AG04449 (cell line): Measurements from ENCODE around the gene CCAR1.
"Not testable (repeated sequence)": the region's sequence is repeated elsewhere in the genome, so short reads cannot be mapped to it uniquely, and the experiment has no call there.

Experiments
- CTCF ChIA-PET: fragments of 350-600 bp; formaldehyde crosslinking; extraction: SDS; loops from one replicate; lab custom pipeline; 2021; ENCODE audit warnings: antibody characterized with exemption; lab: Yijun Ruan, JAX
- POLR2A ChIA-PET: fragments of 400-600, 350-600 bp; formaldehyde crosslinking; extraction: SDS; loops from one replicate; lab custom pipeline; 2020; ENCODE audit warnings: antibody characterized with exemption, inconsistent platforms; lab: Yijun Ruan, JAX
- DNase-seq: peaks from one replicate; pipeline ENCODE4 v3.0.0-alpha.2; 2010; ENCODE audit warnings: low read depth, low spot score
- H3K4me3 ChIP-seq: 2 replicates; pipeline ENCODE4 v1.5.1; 2011; ENCODE audit warnings: low read depth, mild to moderate bottlenecking, control low read depth, low read length
- TF ChIP-seq, protein P1 (sequence below): IDR thresholded peaks from one replicate; pipeline ENCODE4 v1.5.1; 2011; ENCODE audit warnings: mild to moderate bottlenecking, moderate library complexity, low read length, control low read depth, inconsistent platforms; ENCODE audit not compliant: insufficient read depth; ENCODE audit errors: missing control alignments

CCAR1 gene

DNA sequence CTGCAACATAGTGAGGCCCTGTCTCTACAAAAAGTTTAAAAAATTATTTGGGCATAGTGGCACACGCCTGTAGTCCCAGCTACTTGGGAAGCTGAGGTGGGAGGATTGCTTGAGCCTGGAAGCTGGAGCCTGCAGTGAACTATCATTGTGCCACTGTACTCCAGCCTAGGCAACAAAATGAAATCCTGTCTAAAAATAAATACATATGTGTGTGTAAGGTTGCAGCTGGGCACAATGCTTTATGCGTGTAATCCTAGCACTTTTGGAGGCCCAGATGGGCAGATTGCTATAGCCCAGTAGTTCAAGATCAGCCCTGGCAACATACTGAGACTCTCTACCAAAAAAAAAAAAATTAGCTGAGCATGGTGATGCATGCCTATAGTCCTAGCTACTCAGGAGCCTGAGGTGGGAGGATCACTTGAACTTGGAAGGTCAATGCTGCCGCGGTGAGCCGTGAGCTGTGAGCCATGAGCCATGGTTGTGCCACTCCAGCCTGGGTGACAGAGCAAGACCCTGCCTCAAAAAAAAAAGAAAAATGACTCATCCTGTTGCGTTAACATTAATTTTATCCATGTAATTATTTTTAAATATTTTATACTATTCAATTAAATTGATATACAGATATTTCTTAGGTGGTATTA lies 38.3 kb downstream of the CCAR1 start:
- ChIA-PET POLR2A (no interaction called here), CTCF (no interaction called here)
- TF ChIP-seq, protein P1, sequence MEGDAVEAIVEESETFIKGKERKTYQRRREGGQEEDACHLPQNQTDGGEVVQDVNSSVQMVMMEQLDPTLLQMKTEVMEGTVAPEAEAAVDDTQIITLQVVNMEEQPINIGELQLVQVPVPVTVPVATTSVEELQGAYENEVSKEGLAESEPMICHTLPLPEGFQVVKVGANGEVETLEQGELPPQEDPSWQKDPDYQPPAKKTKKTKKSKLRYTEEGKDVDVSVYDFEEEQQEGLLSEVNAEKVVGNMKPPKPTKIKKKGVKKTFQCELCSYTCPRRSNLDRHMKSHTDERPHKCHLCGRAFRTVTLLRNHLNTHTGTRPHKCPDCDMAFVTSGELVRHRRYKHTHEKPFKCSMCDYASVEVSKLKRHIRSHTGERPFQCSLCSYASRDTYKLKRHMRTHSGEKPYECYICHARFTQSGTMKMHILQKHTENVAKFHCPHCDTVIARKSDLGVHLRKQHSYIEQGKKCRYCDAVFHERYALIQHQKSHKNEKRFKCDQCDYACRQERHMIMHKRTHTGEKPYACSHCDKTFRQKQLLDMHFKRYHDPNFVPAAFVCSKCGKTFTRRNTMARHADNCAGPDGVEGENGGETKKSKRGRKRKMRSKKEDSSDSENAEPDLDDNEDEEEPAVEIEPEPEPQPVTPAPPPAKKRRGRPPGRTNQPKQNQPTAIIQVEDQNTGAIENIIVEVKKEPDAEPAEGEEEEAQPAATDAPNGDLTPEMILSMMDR, result no peak
- H3K4me3 ChIP-seq, result no peak overlapping the region
- no peak for DNase-seq

DNA sequence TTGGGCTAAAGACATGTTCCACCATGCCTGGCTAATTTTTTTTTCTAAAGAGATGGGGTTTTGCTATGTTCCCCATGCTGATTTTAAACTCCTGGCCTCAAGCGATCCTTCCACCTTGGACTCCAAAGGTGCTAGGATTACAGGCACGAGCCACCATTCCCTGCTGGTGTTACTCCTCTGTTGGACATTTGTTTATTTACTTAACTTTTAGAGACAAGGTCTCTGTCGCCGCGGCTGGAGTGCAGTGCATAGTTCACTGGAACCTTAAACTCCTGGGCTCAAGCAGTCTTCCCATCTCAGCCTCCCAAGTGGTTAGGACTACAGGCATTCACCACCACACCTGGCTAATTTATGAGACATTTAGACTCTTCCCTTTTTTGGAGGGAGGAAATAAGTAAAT lies 38.9 kb downstream of the CCAR1 start:
- POLR2A ChIA-PET, result no interaction called here
- TF ChIP-seq, protein P1, result no peak
- CTCF ChIA-PET, result no interaction called here
- no peak overlapping the region for H3K4me3 ChIP-seq
- no peak for DNase-seq

DNA sequence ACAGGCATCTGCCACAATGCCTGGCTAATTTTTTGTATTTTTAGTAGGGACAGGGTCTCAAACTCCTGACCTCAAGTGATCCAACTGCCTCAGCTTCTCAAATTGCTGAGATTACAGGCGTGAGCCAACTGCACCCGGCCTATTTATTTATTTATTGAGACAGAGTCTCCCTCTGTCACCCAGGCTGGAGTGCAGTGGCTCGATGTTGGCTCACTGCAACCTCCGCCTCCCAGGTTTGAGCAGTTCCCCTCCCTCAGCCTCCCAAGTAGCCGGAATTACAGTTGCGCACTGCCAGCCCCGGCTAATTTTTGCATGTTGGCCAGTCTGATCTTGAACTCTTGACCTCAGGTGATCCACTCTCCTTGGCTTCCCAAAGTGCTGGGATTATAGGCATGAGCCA lies 46.4 kb downstream of the CCAR1 start:
- H3K4me3 ChIP-seq, POLR2A ChIA-PET, DNase-seq, CTCF ChIA-PET: not testable (repeated sequence)

DNA sequence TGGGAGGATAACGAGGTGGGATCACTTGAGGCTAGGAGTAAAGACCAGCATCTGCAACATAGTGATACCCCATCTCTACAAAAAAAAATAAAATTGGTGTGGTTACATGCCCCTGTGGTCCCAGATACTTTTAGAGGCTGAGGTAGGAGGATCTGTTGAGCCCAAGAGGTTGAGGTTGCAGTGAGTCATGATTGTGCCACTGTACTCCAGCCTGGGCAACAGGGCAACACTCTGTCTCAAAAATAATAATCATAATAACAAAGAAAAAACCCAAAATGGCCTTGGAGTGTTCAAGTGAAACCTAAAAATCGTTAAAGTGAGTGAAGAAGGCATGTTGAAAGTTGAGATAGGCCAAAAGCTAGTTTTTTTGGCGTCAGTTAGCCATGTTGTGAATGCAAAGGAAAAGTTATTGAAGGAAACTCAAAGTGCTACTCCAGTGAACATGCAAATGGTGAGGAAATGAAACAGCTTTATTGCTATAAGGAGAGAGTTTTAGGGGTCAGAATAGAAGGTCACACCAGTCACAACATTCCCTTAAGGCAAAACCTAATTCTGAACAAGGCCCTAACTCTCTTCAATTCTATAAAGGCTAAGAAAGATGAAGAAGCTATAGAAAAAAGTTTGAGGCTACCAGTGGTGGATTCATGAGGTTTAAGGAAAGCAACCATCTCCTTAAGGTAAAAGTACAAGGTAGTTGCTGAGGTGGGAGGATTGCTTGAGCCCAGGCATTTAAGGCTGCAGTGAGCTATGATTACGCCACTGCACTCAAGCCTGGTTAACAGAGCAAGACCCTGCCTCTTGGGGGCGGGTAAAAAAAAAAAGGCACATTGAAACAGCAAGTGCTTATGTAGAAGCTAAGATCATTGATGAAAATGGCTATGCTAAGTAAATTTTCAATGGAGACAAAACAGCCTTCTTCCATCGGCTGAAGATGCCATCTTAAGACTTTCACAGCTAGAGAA lies 60.9 kb downstream of the CCAR1 start:
- CTCF ChIA-PET, result interaction anchor here (1.3 to 1.7 kb wide), 2 partner anchors 115 to 116 kb away, joined by 5 to 6 read pairs; no protein-coding TSS in a partner anchor
- DNase-seq, result no peak
- TF ChIP-seq, protein P1, result no peak
- POLR2A ChIA-PET, result no interaction called here
- no peak overlapping the region for H3K4me3 ChIP-seq

DNA sequence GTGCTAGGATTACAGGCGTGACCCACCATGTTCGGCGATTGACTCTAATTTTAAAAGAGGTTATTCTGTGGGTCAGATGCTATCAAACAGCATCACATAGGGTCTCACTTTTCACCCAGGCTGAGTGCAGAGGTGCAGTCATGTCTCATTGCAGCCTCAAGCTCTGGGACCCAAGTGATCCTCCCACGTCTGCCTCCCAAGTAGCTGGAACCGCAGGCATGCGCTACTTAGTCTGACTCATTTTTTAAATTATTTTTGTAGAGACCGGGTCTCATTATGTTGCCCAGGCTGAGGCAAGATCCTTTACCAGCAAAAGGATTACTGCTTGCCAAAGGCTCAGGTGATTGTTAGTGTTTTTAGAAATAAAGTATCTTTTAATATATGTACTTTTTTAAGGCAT lies 63.4 kb downstream of the CCAR1 start:
- no peak overlapping the region for H3K4me3 ChIP-seq
- ChIA-PET POLR2A (no interaction called here), CTCF (interaction anchor here (2.3 kb wide), 1 partner anchor 113 kb away, joined by 7 read pairs; no protein-coding TSS in a partner anchor)
- TF ChIP-seq, protein P1, result no peak
- DNase-seq, result no peak

DNA sequence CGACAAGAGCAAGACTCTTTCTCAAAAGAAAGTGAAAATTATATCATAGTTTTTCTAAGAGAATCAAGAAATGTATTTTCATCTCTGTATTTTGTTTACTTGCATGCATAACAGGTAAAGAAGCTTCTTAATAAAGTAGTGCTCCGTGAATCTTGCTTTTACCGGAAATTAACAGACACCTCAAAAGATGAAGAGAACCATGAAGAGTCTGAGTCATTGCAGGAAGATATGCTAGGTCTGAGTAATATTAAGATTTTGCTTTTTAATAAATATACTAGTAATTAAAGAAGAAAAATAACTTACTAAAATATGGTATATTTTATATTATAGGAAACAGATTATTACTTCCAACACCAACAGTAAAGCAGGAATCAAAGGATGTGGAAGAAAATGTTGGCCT lies 66.8 kb downstream of the CCAR1 start:
- CTCF ChIA-PET, result interaction anchor here (1.7 to 1.8 kb wide), 2 partner anchors 110 to 112 kb away, joined by 6 read pairs; no protein-coding TSS in a partner anchor
- TF ChIP-seq, protein P1, result no peak
- POLR2A ChIA-PET, result no interaction called here
- DNase-seq, result no peak
- no peak overlapping the region for H3K4me3 ChIP-seq
